ENCODE measurements around the gene OR2T33. TPM values are rescaled to one million over a fixed set of nuclear protein-coding genes. Genes with fewer than 3 reads are reported as not detected.
"Not testable (repeated sequence)": the region's sequence is repeated elsewhere in the genome, so short reads cannot be mapped to it uniquely, and the experiment has no call there.

OR2T33 gene
- total RNA-seq, 4 donors from 2014 or later = not detected

DNA sequence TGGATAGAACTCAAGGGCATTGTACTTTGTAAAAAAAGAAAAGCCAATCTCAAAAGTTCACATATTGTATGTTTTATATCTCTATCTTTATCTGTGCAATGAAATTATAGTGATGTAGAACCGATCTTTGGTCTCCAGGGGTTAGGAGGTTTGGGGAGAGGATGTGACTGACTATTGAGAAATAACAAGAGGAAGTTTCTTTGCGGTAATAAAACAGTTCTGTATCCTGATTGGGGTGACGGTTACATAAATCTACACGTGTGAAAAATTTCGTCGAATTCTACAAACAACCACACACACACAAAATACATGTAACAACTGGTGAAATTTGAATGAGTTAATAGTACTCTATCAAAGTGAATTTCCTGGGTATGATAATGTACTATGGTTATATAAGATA is 10.6 kb upstream of the OR2T33 start:
- no peak for DNase-seq
- Histone ChIP-seq H3K9me3 (no peaks in the 10 kb centered on the region), H3K27me3 (no peaks in the 10 kb centered on the region), H3K4me3 (no peak overlapping the region), H3K36me3 (no peaks in the 10 kb centered on the region), H3K27ac (no peak overlapping the region), H3K4me1 (no peaks in the 10 kb centered on the region)
- no peak for TF ChIP-seq POLR2A (IDR thresholded peaks at IDR 0.05)
- TF ChIP-seq, protein P1, sequence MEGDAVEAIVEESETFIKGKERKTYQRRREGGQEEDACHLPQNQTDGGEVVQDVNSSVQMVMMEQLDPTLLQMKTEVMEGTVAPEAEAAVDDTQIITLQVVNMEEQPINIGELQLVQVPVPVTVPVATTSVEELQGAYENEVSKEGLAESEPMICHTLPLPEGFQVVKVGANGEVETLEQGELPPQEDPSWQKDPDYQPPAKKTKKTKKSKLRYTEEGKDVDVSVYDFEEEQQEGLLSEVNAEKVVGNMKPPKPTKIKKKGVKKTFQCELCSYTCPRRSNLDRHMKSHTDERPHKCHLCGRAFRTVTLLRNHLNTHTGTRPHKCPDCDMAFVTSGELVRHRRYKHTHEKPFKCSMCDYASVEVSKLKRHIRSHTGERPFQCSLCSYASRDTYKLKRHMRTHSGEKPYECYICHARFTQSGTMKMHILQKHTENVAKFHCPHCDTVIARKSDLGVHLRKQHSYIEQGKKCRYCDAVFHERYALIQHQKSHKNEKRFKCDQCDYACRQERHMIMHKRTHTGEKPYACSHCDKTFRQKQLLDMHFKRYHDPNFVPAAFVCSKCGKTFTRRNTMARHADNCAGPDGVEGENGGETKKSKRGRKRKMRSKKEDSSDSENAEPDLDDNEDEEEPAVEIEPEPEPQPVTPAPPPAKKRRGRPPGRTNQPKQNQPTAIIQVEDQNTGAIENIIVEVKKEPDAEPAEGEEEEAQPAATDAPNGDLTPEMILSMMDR (IDR thresholded peaks at IDR 0.05) = no peak

DNA sequence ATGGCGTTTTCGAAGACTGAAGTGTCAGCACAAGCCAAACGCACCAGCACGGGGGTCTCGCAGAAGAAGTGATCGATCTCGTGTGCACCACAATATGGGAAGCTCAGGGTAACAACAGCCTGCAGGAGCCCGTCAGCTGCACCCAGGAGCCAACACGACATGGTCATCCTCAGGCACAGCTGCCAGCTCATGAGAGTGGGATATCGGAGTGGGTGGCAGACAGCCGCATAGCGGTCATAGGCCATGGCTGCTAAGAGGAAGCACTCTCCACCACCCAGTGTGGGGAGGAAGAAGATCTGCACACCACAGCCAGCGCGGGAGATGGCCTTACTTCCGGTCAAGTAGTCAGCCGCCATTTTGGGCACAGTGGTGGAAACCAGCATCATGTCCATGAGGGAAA is 4.6 kb downstream of the OR2T33 start:
- DNase-seq, H3K36me3 ChIP-seq, H3K9me3 ChIP-seq, H3K27ac ChIP-seq, H3K27me3 ChIP-seq, H3K4me1 ChIP-seq, H3K4me3 ChIP-seq: not testable (repeated sequence)

DNA sequence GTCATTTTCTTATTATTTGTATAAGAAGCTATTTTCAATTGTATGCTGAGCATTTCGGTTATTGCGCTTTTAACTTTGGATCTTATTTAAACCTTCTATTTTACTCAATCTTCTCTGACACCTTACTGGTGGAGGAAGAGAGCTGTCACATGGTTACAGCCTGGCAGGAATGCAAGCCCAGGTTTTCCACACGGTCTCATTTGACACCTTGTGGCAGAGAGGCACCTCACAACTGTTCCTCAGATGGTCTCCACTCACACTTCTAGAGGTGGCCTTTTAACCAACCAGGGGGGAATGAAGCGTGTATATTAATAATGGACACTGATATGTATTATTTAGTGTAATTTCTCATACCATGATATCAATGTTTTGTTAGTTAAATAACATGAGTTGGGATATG is 9.6 kb downstream of the OR2T33 start:
- Histone ChIP-seq H3K4me3 (no peak overlapping the region), H3K27me3 (no peaks in the 10 kb centered on the region), H3K4me1 (no peaks in the 10 kb centered on the region), H3K27ac (no peak overlapping the region), H3K36me3 (no peaks in the 10 kb centered on the region), H3K9me3 (no peaks in the 10 kb centered on the region)
- no peak for DNase-seq
- TF ChIP-seq POLR2A (IDR thresholded peaks at IDR 0.05) = no peak
- TF ChIP-seq, protein P1 (IDR thresholded peaks at IDR 0.05) = no peak

DNA sequence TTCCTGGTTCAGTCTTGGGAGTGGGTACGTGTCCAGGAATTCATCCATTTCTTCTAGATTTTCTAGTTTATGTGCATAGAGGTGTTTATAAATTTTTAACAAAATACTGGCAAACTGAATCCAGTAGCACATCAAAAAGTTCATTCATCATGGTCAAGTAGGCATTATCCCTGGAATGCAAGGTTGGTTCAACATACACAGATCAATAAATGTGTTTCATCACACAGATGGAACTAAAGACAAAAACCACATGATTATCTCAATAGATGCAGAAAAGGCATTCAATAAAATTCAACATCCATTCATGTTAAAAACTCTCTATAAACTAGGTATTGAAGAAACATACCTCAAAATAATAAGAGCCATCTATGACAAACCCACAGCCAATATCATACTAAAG is 18.5 kb downstream of the OR2T33 start:
- DNase-seq, H3K4me3 ChIP-seq, H3K4me1 ChIP-seq, H3K27ac ChIP-seq, H3K9me3 ChIP-seq, H3K36me3 ChIP-seq, H3K27me3 ChIP-seq: not testable (repeated sequence)

DNA sequence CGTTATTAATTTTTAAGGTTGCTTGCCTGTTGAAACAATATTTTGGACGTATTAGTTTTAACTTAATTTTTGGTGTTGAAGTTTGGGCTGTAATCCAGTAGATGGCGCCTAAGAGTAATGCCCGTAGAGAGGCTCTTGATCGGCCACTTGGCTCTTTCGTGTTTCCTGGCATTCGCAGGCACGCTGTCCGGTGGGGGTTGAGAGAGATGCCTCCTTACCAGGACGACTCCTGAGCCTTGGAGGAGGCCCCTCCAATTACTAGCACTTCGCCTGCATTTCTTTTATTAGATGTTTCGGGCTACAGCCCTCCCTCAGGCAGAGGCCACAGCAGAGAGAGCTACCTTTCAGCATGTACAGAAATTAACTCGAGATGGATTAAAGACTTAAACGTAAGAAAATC is 34.6 kb downstream of the OR2T33 start:
- no peak for TF ChIP-seq POLR2A (IDR thresholded peaks at IDR 0.05)
- TF ChIP-seq, protein P1 (IDR thresholded peaks at IDR 0.05) = peak in 3 of 6 experiments; percentile 6 to 39 (median 19)

DNA sequence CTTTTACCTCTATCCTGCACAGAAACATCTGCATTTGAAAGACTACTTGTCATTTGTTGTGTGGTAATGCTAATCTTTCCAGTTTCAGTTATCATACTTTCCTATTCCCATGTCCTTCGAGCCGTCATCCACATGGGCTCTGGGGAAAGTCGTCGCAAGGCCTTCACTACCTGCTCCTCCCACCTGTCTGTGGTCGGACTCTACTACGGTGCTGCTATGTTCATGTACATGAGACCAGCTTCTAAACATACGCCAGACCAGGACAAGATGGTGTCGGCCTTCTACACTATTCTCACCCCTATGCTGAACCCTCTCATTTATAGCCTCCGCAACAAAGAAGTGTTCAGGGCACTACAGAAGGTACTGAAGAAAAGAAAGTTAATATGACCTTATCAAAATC is 38.3 kb downstream of the OR2T33 start:
- H3K9me3 ChIP-seq = no peaks in the 10 kb centered on the region
- no peaks in the 10 kb centered on the region for H3K27me3 ChIP-seq
- H3K27ac ChIP-seq = no peak overlapping the region
- TF ChIP-seq, protein P1 (IDR thresholded peaks at IDR 0.05) = no peak
- TF ChIP-seq POLR2A (IDR thresholded peaks at IDR 0.05) = no peak
- no peaks in the 10 kb centered on the region for H3K36me3 ChIP-seq
- no peak overlapping the region for H3K4me3 ChIP-seq
- no peaks in the 10 kb centered on the region for H3K4me1 ChIP-seq
- DNase-seq = no peak

More for the DNA sequence above, 34.6 kb downstream of the OR2T33 start:
- no peaks in the 10 kb centered on the region for H3K9me3 ChIP-seq
- no peaks in the 10 kb centered on the region for H3K36me3 ChIP-seq
- H3K4me3 ChIP-seq = no peak overlapping the region
- no peak for DNase-seq
- H3K27ac ChIP-seq = no peak overlapping the region
- no peaks in the 10 kb centered on the region for H3K4me1 ChIP-seq
- no peaks in the 10 kb centered on the region for H3K27me3 ChIP-seq

DNA sequence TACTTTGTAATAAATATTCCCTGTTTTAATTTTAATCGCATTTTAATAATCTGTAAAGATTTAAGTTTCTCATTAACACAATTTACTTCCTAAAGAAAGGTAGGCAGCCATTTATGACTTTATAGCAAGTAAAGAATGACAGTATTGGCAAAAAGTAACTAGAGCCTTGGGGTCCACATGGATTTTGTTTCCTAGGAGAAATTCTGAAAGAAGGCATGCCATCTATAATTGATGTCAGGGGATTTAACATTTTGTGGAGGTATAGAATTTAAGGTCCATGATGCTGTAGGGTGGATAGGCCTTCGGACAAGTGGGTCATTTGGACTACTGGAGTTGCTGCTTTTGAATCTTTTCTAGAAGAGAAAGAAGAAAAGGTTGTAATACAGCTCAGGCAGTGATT is 46.7 kb downstream of the OR2T33 start, which contains the start of gene OR2M4:
Gene OR2M4 (plus strand): TSS at position 301 of the 400 bp plus-strand sequence. CDS start 7,512 bp downstream, outside the sequence.
- no peak for DNase-seq
- TF ChIP-seq POLR2A (IDR thresholded peaks at IDR 0.05) = no peak
- TF ChIP-seq, protein P1 (IDR thresholded peaks at IDR 0.05) = no peak
- H3K27ac ChIP-seq = no peak within 1 kb of the TSS
- H3K4me3 ChIP-seq = no peak within 1 kb of the TSS
- no peaks in the 10 kb centered on the region for H3K36me3 ChIP-seq
- H3K9me3 ChIP-seq = peaks cover 0 to 4% (median 0%) of the 10 kb centered on the region in 4 donors
- H3K27me3 ChIP-seq = no peaks in the 10 kb centered on the region
- H3K4me1 ChIP-seq = no peaks in the 10 kb centered on the region
